GM18520 (cell line): ENCODE measurements around the gene EML1.

ENCODE experiments used
- ATAC-seq: cut with Tn5 transposase; IDR thresholded peaks from one replicate; pipeline ENCODE4 v1.9.1; 2021; ENCODE audit not compliant: unreplicated experiment

Gene EML1

GRCh38 chr14:99862136-99862535, 68.9 kb downstream of the EML1 start:
- ATAC-seq: no peak

- no peak for ATAC-seq
Observed at GRCh38 chr14:99863059-99863458, 69.8 kb downstream of the EML1 start.

- no peak for ATAC-seq
Observed at GRCh38 chr14:99865408-99865807, 72.2 kb downstream of the EML1 start.

GRCh38 chr14:99870617-99871016, 77.4 kb downstream of the EML1 start:
- ATAC-seq: no peak

GRCh38 chr14:99871771-99872170, 78.6 kb downstream of the EML1 start:
- ATAC-seq: no peak

GRCh38 chr14:99872786-99873440, 79.7 kb downstream of the EML1 start:
- no peak for ATAC-seq

- ATAC-seq: no peak
Observed at GRCh38 chr14:99873653-99874052, 80.4 kb downstream of the EML1 start.

GRCh38 chr14:99874306-99874705, 81.1 kb downstream of the EML1 start:
- no peak for ATAC-seq

- ATAC-seq: no peak
Observed at GRCh38 chr14:99875421-99875820, 82.2 kb downstream of the EML1 start.

GRCh38 chr14:99875836-99876235, 82.6 kb downstream of the EML1 start:
- no peak for ATAC-seq

GRCh38 chr14:99876406-99876805, 83.2 kb downstream of the EML1 start:
- ATAC-seq: no peak

GRCh38 chr14:99878563-99878962, 85.3 kb downstream of the EML1 start:
- no peak for ATAC-seq

GRCh38 chr14:99879401-99880295, 86.4 kb downstream of the EML1 start:
- ATAC-seq: no peak

- no peak for ATAC-seq
Observed at GRCh38 chr14:99880651-99881420, 87.6 kb downstream of the EML1 start.

- no peak for ATAC-seq
Observed at GRCh38 chr14:99883866-99884650, 90.8 kb downstream of the EML1 start.

GRCh38 chr14:99884834-99885648, 91.8 kb downstream of the EML1 start:
- no peak for ATAC-seq

- ATAC-seq: no peak
Observed at GRCh38 chr14:99885649-99885958, 92.4 kb downstream of the EML1 start.

- no peak for ATAC-seq
Observed at GRCh38 chr14:99887407-99887806, 94.2 kb downstream of the EML1 start.

- ATAC-seq: no peak
Observed at GRCh38 chr14:99888149-99888548, 94.9 kb downstream of the EML1 start.

- ATAC-seq: no peak
Observed at GRCh38 chr14:99889268-99889667, 96.1 kb downstream of the EML1 start.
